ENCODE results near the gene C5orf46. TPM values are rescaled to one million over a fixed set of nuclear protein-coding genes. Genes with fewer than 3 reads are reported as not detected.

The C5orf46 gene
- total and polyA plus RNA-seq, 2 experiments from 2014 or later, result 2.7 TPM; not detected in 1

- Histone ChIP-seq H3K9me2 (replicated peaks; ENCODE audit: insufficient read depth) (no peaks in the 10 kb centered on the region), H3K27ac (no peak overlapping the region), H3K4me1 (ENCODE audit: insufficient read depth) (no peaks in the 10 kb centered on the region), H3K9me3 (ENCODE audit: low read depth) (no peaks in the 10 kb centered on the region), H3K36me3 (replicated peaks; ENCODE audit: insufficient read depth, low read depth) (no peaks in the 10 kb centered on the region), H3K4me2 (no peak overlapping the region), H2AFZ (no peak overlapping the region), H3K4me3 (no peak overlapping the region), H3K79me2 (no peaks in the 10 kb centered on the region), H3K27me3 (peaks cover 3% of the 10 kb centered on the region), H4K20me1 (ENCODE audit: insufficient read depth, poor library complexity, severe bottlenecking) (no peaks in the 10 kb centered on the region)
- WGBS (ENCODE audit: low lambda C conversion rate, missing lambda C conversion rate), result 75% methylated on average over 3 of the region's 3 CpGs
- DNase-seq (ENCODE audit: low spot score), result no peak
- TF ChIP-seq EZH2 (IDR thresholded peaks at IDR 0.05; ENCODE audit: borderline replicate concordance) (no peak), EZH2phosphoT487 (IDR thresholded peaks at IDR 0.05; ENCODE audit: low read depth, severe bottlenecking, unreplicated experiment) (no peak)
- TF ChIP-seq, protein P1, sequence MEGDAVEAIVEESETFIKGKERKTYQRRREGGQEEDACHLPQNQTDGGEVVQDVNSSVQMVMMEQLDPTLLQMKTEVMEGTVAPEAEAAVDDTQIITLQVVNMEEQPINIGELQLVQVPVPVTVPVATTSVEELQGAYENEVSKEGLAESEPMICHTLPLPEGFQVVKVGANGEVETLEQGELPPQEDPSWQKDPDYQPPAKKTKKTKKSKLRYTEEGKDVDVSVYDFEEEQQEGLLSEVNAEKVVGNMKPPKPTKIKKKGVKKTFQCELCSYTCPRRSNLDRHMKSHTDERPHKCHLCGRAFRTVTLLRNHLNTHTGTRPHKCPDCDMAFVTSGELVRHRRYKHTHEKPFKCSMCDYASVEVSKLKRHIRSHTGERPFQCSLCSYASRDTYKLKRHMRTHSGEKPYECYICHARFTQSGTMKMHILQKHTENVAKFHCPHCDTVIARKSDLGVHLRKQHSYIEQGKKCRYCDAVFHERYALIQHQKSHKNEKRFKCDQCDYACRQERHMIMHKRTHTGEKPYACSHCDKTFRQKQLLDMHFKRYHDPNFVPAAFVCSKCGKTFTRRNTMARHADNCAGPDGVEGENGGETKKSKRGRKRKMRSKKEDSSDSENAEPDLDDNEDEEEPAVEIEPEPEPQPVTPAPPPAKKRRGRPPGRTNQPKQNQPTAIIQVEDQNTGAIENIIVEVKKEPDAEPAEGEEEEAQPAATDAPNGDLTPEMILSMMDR (IDR thresholded peaks at IDR 0.05; ENCODE audit: poor library complexity), result no peak
These were observed 52.0 kb downstream of the C5orf46 start for GRCh38 chr5:147854331-147854730.

DNA sequence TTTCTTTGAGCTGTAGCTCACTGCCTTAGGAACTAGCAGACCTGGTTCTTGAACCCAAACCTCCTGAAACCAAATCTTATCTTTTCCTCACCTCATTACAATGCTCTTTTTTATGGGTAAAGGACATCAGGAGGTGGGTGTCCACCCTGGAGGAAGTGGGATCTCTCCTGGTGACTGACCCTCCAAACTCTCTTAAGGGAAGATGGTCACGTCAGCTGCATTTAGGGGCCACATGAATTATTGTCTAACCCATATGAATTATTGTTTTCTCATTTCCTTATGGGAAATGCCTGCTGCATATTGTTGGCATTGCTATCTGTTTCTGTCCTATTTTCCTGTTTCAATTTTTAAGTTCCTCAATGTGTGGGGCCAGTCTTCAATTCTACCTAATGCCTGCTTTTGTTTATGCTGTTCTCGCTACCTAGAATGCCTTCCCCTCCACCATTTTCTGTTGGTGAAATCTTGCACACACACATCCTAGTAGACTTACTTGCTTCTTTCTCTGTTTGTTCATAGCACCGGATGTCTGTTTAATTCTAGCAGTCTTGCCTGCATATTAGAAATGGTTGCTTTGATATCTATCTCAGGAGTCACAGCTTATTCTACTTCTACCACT is 52.9 kb downstream of the C5orf46 start:
- 94% methylated on average over 3 of the region's 3 CpGs for WGBS (ENCODE audit: low lambda C conversion rate, missing lambda C conversion rate)

DNA sequence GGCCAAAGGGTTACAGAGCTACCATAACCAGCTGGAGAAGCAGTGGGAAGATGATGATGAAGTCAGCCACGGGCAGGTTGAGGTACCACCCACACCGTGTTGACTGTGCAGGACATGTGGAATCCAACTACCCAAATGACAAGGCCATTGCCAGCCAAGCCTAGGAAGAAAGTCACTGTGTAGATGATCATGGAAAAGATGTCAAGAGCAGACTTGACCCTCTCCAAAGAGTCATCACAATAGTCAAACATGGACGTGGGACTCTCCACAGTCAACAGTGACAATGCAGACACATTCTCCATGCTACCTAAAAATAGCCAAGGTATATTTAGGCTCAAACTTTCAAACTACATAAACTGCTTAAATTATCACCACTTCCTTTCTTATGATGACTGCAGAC is 54.0 kb downstream of the C5orf46 start:
- WGBS (ENCODE audit: low lambda C conversion rate, missing lambda C conversion rate), result 75% methylated on average over 3 of the region's 3 CpGs
- Histone ChIP-seq H3K79me2 (no peaks in the 10 kb centered on the region), H3K36me3 (replicated peaks; ENCODE audit: insufficient read depth, low read depth) (no peaks in the 10 kb centered on the region), H3K4me2 (no peak overlapping the region), H4K20me1 (ENCODE audit: insufficient read depth, poor library complexity, severe bottlenecking) (no peaks in the 10 kb centered on the region), H3K4me1 (ENCODE audit: insufficient read depth) (no peaks in the 10 kb centered on the region), H3K9me3 (ENCODE audit: low read depth) (no peaks in the 10 kb centered on the region), H2AFZ (no peak overlapping the region), H3K27me3 (peaks cover 3% of the 10 kb centered on the region), H3K27ac (no peak overlapping the region), H3K9me2 (replicated peaks; ENCODE audit: insufficient read depth) (no peaks in the 10 kb centered on the region), H3K4me3 (no peak overlapping the region)
- TF ChIP-seq EZH2 (IDR thresholded peaks at IDR 0.05; ENCODE audit: borderline replicate concordance), result no peak
- TF ChIP-seq, protein P1 (IDR thresholded peaks at IDR 0.05; ENCODE audit: poor library complexity), result no peak
- TF ChIP-seq EZH2phosphoT487 (IDR thresholded peaks at IDR 0.05; ENCODE audit: low read depth, severe bottlenecking, unreplicated experiment), result no peak
- DNase-seq (ENCODE audit: low spot score), result no peak

More for the DNA sequence above, 52.9 kb downstream of the C5orf46 start:
- Histone ChIP-seq H3K27me3 (peaks cover 3% of the 10 kb centered on the region), H3K9me2 (replicated peaks; ENCODE audit: insufficient read depth) (no peaks in the 10 kb centered on the region), H3K36me3 (replicated peaks; ENCODE audit: insufficient read depth, low read depth) (no peaks in the 10 kb centered on the region), H2AFZ (no peak overlapping the region), H3K4me2 (no peak overlapping the region), H3K4me3 (no peak overlapping the region), H3K4me1 (ENCODE audit: insufficient read depth) (no peaks in the 10 kb centered on the region), H3K79me2 (no peaks in the 10 kb centered on the region), H3K27ac (no peak overlapping the region), H3K9me3 (ENCODE audit: low read depth) (no peaks in the 10 kb centered on the region), H4K20me1 (ENCODE audit: insufficient read depth, poor library complexity, severe bottlenecking) (no peaks in the 10 kb centered on the region)
- TF ChIP-seq EZH2 (IDR thresholded peaks at IDR 0.05; ENCODE audit: borderline replicate concordance), result no peak
- TF ChIP-seq EZH2phosphoT487 (IDR thresholded peaks at IDR 0.05; ENCODE audit: low read depth, severe bottlenecking, unreplicated experiment), result no peak
- TF ChIP-seq, protein P1 (IDR thresholded peaks at IDR 0.05; ENCODE audit: poor library complexity), result no peak
- DNase-seq (ENCODE audit: low spot score), result no peak
